SU-DHL-6 (cell line): ENCODE measurements around the gene HHATL.

ENCODE experiments used
- H2AFZ ChIP-seq: fragments of 200-600 bp; sonication (generic); 2 replicates; pipeline ENCODE4 v1.6.1; 2014; ENCODE audit warnings: low read depth, mild to moderate bottlenecking, moderate library complexity, mixed read lengths, antibody characterized with exemption, low read length; ENCODE audit not compliant: severe bottlenecking
- H3F3A ChIP-seq: fragments of 200-600 bp; shearing (Covaris generic); 2 replicates; pipeline ENCODE4 v1.6.0; 2016; ENCODE audit warnings: antibody characterized with exemption, mild to moderate bottlenecking; ENCODE audit not compliant: insufficient read depth
- H3K27ac ChIP-seq: fragments of 200-600 bp; sonication (generic); 2 replicates; pipeline ENCODE4 v1.5.1; 2016; ENCODE audit warnings: low read depth, mild to moderate bottlenecking, low read length, moderate library complexity, mixed read lengths
- H3K27me3 ChIP-seq: fragments of 200-600 bp; sonication (generic), shearing (Covaris generic); 2 replicates; pipeline ENCODE4 v1.6.0; 2014; ENCODE audit warnings: mild to moderate bottlenecking, low read length
- H3K36me3 ChIP-seq: fragments of 200-600 bp; sonication (generic); 2 replicates; pipeline ENCODE4 v1.6.1; 2014; ENCODE audit warnings: mild to moderate bottlenecking, low read length, mixed read lengths
- H3K4me2 ChIP-seq: fragments of 300-600, 200-600 bp; shearing (Covaris generic), sonication (generic); 2 replicates; pipeline ENCODE4 v1.6.0; 2014; ENCODE audit warnings: low read length, low read depth, mild to moderate bottlenecking; ENCODE audit not compliant: poor library complexity, severe bottlenecking
- H3K4me3 ChIP-seq: fragments of 200-600 bp; sonication (generic); 2 replicates; pipeline ENCODE4 v1.5.1; 2014; ENCODE audit warnings: antibody characterized with exemption, low read length, mild to moderate bottlenecking, mixed read lengths; ENCODE audit not compliant: insufficient read depth, poor library complexity, severe bottlenecking
- H3K79me2 ChIP-seq: fragments of 200-600 bp; sonication (generic); 2 replicates; pipeline ENCODE4 v1.6.1; 2014; ENCODE audit warnings: mild to moderate bottlenecking, low read length, moderate library complexity; ENCODE audit not compliant: insufficient read depth
- H3K9ac ChIP-seq: fragments of 200-600 bp; sonication (generic); 2 replicates; pipeline ENCODE4 v1.7.0; 2014; ENCODE audit warnings: mild to moderate bottlenecking, low read length
- H3K9me2 ChIP-seq: fragments of 200-600 bp; sonication (generic); replicated peaks from 2 replicates; pipeline ENCODE4 v1.6.1; 2014; ENCODE audit warnings: low read length; ENCODE audit not compliant: insufficient read depth
- H3K9me3 ChIP-seq: fragments of 200-600 bp; sonication (generic); 2 replicates; pipeline ENCODE4 v1.6.1; 2014; ENCODE audit warnings: low read length, mixed read lengths; ENCODE audit not compliant: insufficient read depth
- H4K20me1 ChIP-seq: fragments of 200-600 bp; sonication (generic); 2 replicates; pipeline ENCODE4 v1.6.1; 2014; ENCODE audit warnings: low read depth, mild to moderate bottlenecking, antibody characterized with exemption, low read length, moderate library complexity, mixed read lengths
- CTCF ChIP-seq: fragments of 200-600 bp; sonication (generic); IDR thresholded peaks from one replicate; pipeline ENCODE4 v1.5.1; 2017; ENCODE audit warnings: antibody characterized with exemption, mild to moderate bottlenecking, low read length, moderate library complexity; ENCODE audit not compliant: insufficient read depth, poor library complexity, severe bottlenecking
- EZH2phosphoT487 ChIP-seq: fragments of 200-600 bp; sonication (generic), shearing (Covaris generic); conservative IDR thresholded peaks from 2 replicates; pipeline ENCODE4 v1.6.1; 2018; ENCODE audit warnings: mild to moderate bottlenecking, antibody characterized with exemption, low read length, moderate library complexity, mixed read lengths

HHATL gene

GRCh38 chr3:42707620-42708355 is 5.2 kb upstream of the HHATL start:
- Histone ChIP-seq H3K4me3 (no peak overlapping the region), H3K36me3 (no peaks in the 10 kb centered on the region), H4K20me1 (no peaks in the 10 kb centered on the region), H3K79me2 (no peaks in the 10 kb centered on the region), H3K9me2 (no peaks in the 10 kb centered on the region), H2AFZ (no peak overlapping the region), H3K9ac (no peak overlapping the region), H3K4me2 (no peak overlapping the region), H3F3A (no peaks in the 10 kb centered on the region), H3K27ac (no peak overlapping the region), H3K9me3 (no peaks in the 10 kb centered on the region), H3K27me3 (no peaks in the 10 kb centered on the region)
- no peak for TF ChIP-seq EZH2phosphoT487

GRCh38 chr3:42706721-42707619 is 4.4 kb upstream of the HHATL start:
- H3K27ac ChIP-seq: no peak overlapping the region

GRCh38 chr3:42705962-42706585 is 3.5 kb upstream of the HHATL start:
- TF ChIP-seq CTCF (no peak), EZH2phosphoT487 (no peak)
- H3K27me3 ChIP-seq: no peaks in the 10 kb centered on the region
- no peaks in the 10 kb centered on the region for H3K9me3 ChIP-seq
- H3K9ac ChIP-seq: no peak overlapping the region
- no peak overlapping the region for H3K4me2 ChIP-seq
- no peak overlapping the region for H2AFZ ChIP-seq
- H4K20me1 ChIP-seq: no peaks in the 10 kb centered on the region
- H3K36me3 ChIP-seq: no peaks in the 10 kb centered on the region
- no peaks in the 10 kb centered on the region for H3F3A ChIP-seq
- no peak overlapping the region for H3K27ac ChIP-seq
- no peak overlapping the region for H3K4me3 ChIP-seq
- no peaks in the 10 kb centered on the region for H3K79me2 ChIP-seq
- H3K9me2 ChIP-seq: no peaks in the 10 kb centered on the region

More at GRCh38 chr3:42706721-42707619, 4.4 kb upstream of the HHATL start:
- Histone ChIP-seq H3K79me2 (no peaks in the 10 kb centered on the region), H3K9ac (no peak overlapping the region), H4K20me1 (no peaks in the 10 kb centered on the region), H3K4me3 (no peak overlapping the region), H3K9me2 (no peaks in the 10 kb centered on the region), H3K27me3 (no peaks in the 10 kb centered on the region), H2AFZ (no peak overlapping the region), H3F3A (no peaks in the 10 kb centered on the region), H3K36me3 (no peaks in the 10 kb centered on the region), H3K4me2 (no peak overlapping the region), H3K9me3 (no peaks in the 10 kb centered on the region)
- TF ChIP-seq EZH2phosphoT487 (no peak), CTCF (no peak)
